Hepatocyte (in vitro differentiated cells): ENCODE measurements around the gene RAB11FIP3. TPM values are rescaled to one million over a fixed set of nuclear protein-coding genes. Genes with fewer than 3 reads are reported as not detected.

Source experiments
- DNase-seq: peaks from one replicate; pipeline ENCODE4 v3.0.0-alpha.2; 2016; ENCODE audit warnings: low spot score
- H2AFZ ChIP-seq: fragments of 200-600 bp; sonication (generic); 2 replicates; pipeline ENCODE4 v1.6.0; 2016; ENCODE audit warnings: antibody characterized with exemption, mild to moderate bottlenecking
- H3K27ac ChIP-seq: fragments of 200-600 bp; sonication (generic); 2 replicates; pipeline ENCODE4 v1.5.1; 2016; ENCODE audit warnings: mild to moderate bottlenecking
- H3K27me3 ChIP-seq: fragments of 200-600 bp; sonication (generic); 2 replicates; pipeline ENCODE4 v1.6.1; 2016
- H3K36me3 ChIP-seq: fragments of 200-600 bp; sonication (generic); replicated peaks from 2 replicates; pipeline ENCODE4 v1.5.1; 2016; ENCODE audit warnings: low read depth; ENCODE audit not compliant: insufficient read depth
- H3K4me1 ChIP-seq: fragments of 200-600 bp; sonication (generic); 2 replicates; pipeline ENCODE4 v1.5.1; 2016; ENCODE audit warnings: mild to moderate bottlenecking, moderate library complexity; ENCODE audit not compliant: insufficient read depth
- H3K4me2 ChIP-seq: fragments of 200-600 bp; sonication (generic); 2 replicates; pipeline ENCODE4 v1.6.0; 2016
- H3K4me3 ChIP-seq: fragments of 200-600 bp; sonication (generic); 2 replicates; pipeline ENCODE4 v1.5.1; 2016; ENCODE audit warnings: mild to moderate bottlenecking
- H3K79me2 ChIP-seq: fragments of 200-600 bp; sonication (generic); 2 replicates; pipeline ENCODE4 v1.6.0; 2017; ENCODE audit warnings: mild to moderate bottlenecking
- H3K9me2 ChIP-seq: fragments of 200-600 bp; sonication (generic); replicated peaks from 2 replicates; pipeline ENCODE4 v1.6.0; 2017; ENCODE audit warnings: mild to moderate bottlenecking; ENCODE audit not compliant: insufficient read depth
- H3K9me3 ChIP-seq: fragments of 200-600 bp; sonication (generic); 2 replicates; pipeline ENCODE4 v1.5.1; 2016; ENCODE audit warnings: low read depth, mild to moderate bottlenecking
- H4K20me1 ChIP-seq: fragments of 200-600 bp; sonication (generic); 2 replicates; pipeline ENCODE4 v1.6.0; 2016; ENCODE audit warnings: mild to moderate bottlenecking; ENCODE audit not compliant: insufficient read depth, poor library complexity, severe bottlenecking
- CTCF ChIP-seq: fragments of 200-600 bp; sonication (generic); IDR thresholded peaks from 2 replicates; pipeline ENCODE4 v1.5.1; 2016; ENCODE audit warnings: antibody characterized with exemption, mild to moderate bottlenecking; ENCODE audit not compliant: poor library complexity
- EZH2 ChIP-seq: fragments of 200-600 bp; sonication (generic); IDR thresholded peaks from 2 replicates; pipeline ENCODE4 v1.6.1; 2016; ENCODE audit warnings: antibody characterized with exemption, mild to moderate bottlenecking, borderline replicate concordance
- EZH2phosphoT487 ChIP-seq: fragments of 200-600 bp; sonication (generic); IDR thresholded peaks from one replicate; pipeline ENCODE4 v1.6.1; 2018; ENCODE audit warnings: antibody characterized with exemption, mild to moderate bottlenecking, low read depth, moderate library complexity; ENCODE audit not compliant: unreplicated experiment, severe bottlenecking
- WGBS: methylation state at CpG from one replicate; pipeline ENCODE4 v1.1.6; 2016; ENCODE audit warnings: low lambda C conversion rate; ENCODE audit errors: missing lambda C conversion rate; 5-methylcytosine and 5-hydroxymethylcytosine counted together
- polyA plus RNA-seq: library from polyadenylated mRNA; unstranded; fragments of >200 nt; fragmentation: Nextera tagmentation; extraction: Ambion mirVana; gene quantifications from 2 replicates; pipeline ENCODE4 v1.2.1, GENCODE V29; 2016
- total RNA-seq: library from RNA; depleted of rRNA; stranded (reverse); fragments of >200 nt; gene quantifications from 2 replicates; pipeline ENCODE4 v1.2.3, GENCODE V29; 2014

The RAB11FIP3 gene
- total and polyA plus RNA-seq, 2 experiments from 2014 or later: 47.3 to 72.8 TPM

DNA sequence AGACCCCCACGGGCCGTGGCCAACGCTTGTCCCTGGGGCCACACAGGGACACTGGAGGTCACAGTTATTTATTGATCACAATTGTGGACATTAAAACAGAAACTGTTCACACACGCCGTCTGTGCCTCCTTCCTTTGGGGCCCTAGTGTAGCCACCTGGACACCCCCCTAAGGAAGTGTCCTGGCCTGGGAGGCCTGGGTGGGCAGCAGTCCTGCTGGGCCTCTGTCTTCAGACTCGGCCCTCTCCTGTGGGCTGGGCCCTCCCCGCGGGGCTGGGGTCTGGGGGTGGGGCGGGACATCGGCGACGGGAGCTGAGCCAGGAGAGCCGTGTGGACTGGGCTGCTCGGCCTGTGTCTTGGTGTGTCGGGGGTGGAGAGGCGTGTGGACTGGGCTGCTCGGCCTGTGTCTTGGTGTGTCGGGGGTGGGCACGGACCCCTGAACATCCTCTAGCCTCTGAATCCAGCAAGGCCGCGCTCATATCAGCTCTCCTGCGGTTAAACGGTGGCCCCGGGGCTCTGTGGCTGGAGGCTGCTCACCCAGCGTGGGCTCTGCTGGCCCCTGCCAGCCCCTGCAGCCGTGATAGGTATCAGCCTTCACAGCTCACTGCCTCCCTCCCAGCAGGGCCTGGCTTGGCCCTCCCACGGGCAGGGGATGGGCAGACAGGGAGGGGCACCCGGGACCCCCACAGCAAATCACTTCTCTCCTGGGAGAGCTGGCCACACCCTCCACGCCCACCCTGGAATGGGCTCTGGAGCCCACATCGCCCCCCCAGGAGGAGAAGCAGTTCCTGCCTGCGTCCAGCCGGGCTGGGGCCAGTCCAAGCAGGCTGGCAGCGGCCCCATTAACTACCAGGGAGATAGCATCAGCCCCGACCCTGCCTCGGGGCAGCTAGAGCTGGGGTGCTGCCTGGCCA lies 140.2 kb downstream of the RAB11FIP3 start:
- H3K9me3 ChIP-seq: no peaks in the 10 kb centered on the region
- no peaks in the 10 kb centered on the region for H3K9me2 ChIP-seq
- peaks cover 12% of the 10 kb centered on the region for H3K27me3 ChIP-seq
- H2AFZ ChIP-seq: no peak overlapping the region
- no peaks in the 10 kb centered on the region for H4K20me1 ChIP-seq
- DNase-seq: peak; percentile 50
- WGBS: 57% methylated on average over 25 of the region's 35 CpGs
- no peak overlapping the region for H3K4me3 ChIP-seq
- H3K36me3 ChIP-seq: no peaks in the 10 kb centered on the region
- TF ChIP-seq EZH2phosphoT487: no peak
- H3K4me2 ChIP-seq: peak overlapping the region; percentile 59
- H3K79me2 ChIP-seq: peaks cover 7% of the 10 kb centered on the region
- H3K27ac ChIP-seq: peak overlapping the region; percentile 68
- H3K4me1 ChIP-seq: peaks cover 38% of the 10 kb centered on the region

DNA sequence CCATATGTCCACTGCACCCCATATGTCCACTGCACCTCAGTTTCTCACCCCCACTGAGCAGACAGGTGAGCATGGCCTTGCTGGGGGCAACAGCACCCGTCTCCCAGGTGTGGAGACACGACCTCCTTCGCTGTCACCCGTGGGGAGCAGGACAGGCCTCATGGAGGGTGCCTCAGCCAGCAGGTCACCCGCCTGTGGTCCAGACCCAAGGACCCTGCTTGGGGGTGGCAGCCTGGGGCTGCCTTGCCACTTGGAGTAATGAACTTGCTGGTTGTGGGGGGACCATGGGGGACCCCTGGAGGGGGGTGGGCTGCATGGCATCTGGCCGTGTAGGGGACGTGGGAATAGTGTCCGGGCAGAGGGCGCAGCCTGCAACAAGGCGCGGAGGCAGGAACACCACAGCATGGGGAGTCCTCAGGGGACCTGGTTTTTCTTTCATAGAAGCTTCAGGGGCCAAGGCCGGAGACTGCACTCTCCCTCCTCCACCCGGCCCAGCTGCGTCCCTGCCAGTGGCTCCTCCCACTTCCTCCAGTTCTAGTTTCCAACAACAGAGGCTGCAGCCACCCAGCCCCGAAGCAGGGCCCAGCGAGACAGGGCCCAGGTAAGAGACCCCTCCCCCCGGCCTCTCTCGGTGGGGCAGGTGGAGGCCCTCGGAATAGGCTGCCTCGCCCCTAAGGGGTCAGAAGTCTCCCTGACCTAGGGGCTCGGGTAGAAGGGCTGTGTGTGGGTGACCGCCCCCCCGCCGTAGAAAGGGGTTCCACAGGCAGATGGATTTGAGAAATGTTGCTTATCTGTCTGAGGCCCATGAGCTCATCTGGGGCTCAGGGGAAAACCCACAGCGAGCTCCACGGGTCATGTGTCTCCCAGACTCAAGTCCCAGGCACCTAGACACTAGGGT lies 141.3 kb downstream of the RAB11FIP3 start, which contains the start of gene NHLRC4:
NHLRC4 (plus strand) TSS at position 531 of the 898 bp plus-strand sequence. CDS start 1,043 bp downstream, outside the sequence.
- Histone ChIP-seq H3K9me2 (no peaks in the 10 kb centered on the region), H3K9me3 (no peaks in the 10 kb centered on the region), H3K27ac (peak within 1 kb of the TSS; percentile 68), H3K27me3 (peaks cover 2% of the 10 kb centered on the region), H3K4me1 (peaks cover 38% of the 10 kb centered on the region), H3K4me3 (no peak within 1 kb of the TSS), H3K36me3 (no peaks in the 10 kb centered on the region), H3K4me2 (peak within 1 kb of the TSS; percentile 66), H4K20me1 (no peaks in the 10 kb centered on the region), H2AFZ (no peak within 1 kb of the TSS), H3K79me2 (peaks cover 10% of the 10 kb centered on the region)
- peak; percentile 80 for DNase-seq
- no peak for TF ChIP-seq CTCF
- no peak for TF ChIP-seq EZH2phosphoT487
- no peak for TF ChIP-seq EZH2
- 58% methylated on average over 26 of the region's 26 CpGs for WGBS

- TF ChIP-seq EZH2 (no peak), CTCF (no peak)
- H3K4me2 ChIP-seq: peak overlapping the region; percentile 66
- no peaks in the 10 kb centered on the region for H3K36me3 ChIP-seq
- H3K9me2 ChIP-seq: no peaks in the 10 kb centered on the region
- H3K27ac ChIP-seq: peak overlapping the region; percentile 68
- WGBS: 95% methylated on average over 34 of the region's 35 CpGs
- no peak overlapping the region for H2AFZ ChIP-seq
- H3K9me3 ChIP-seq: no peaks in the 10 kb centered on the region
- H3K4me1 ChIP-seq: peaks cover 38% of the 10 kb centered on the region
- DNase-seq: no peak
- no peaks in the 10 kb centered on the region for H3K27me3 ChIP-seq
- H3K79me2 ChIP-seq: peaks cover 13% of the 10 kb centered on the region
- no peak overlapping the region for H3K4me3 ChIP-seq
- H4K20me1 ChIP-seq: no peaks in the 10 kb centered on the region
Measured at GRCh38 chr16:567373-568256, 142.2 kb downstream of the RAB11FIP3 start.
